Thoracic aorta (tissue), 2 donors: ENCODE data around the gene KDM5D. TPM values are rescaled to one million over a fixed set of nuclear protein-coding genes. Genes with fewer than 3 reads are reported as not detected.

Source experiments
- ATAC-seq: fragments of 150-250 bp; one replicate; pipeline ENCODE4 v1.8.0; 2017; ENCODE audit warnings: low read depth; ENCODE audit not compliant: insufficient number of reproducible peaks, low FRiP score
- DNase-seq: peaks from one replicate; pipeline ENCODE4 v3.0.0-alpha.2; 2020; ENCODE audit warnings: low spot score
- H3K27ac ChIP-seq, 2 donors: fragments of 200-600 bp; sonication (generic); 1 replicate in 1 of 2; 2 replicates in 1 of 2; pipeline ENCODE4 v1.5.1; 2016; ENCODE audit warnings: mild to moderate bottlenecking in 2 of 2, moderate library complexity in 2 of 2
- H3K27me3 ChIP-seq: fragments of 200-600 bp; sonication (generic); replicated peaks from 2 replicates; pipeline ENCODE4 v1.6.0; 2016; ENCODE audit warnings: mild to moderate bottlenecking; ENCODE audit not compliant: insufficient read depth
- H3K36me3 ChIP-seq: fragments of 200-600 bp; sonication (generic); one replicate; pipeline ENCODE4 v1.5.1; 2016
- H3K4me1 ChIP-seq, 2 donors: fragments of 200-600 bp; sonication (generic); 1 replicate in 1 of 2; 2 replicates in 1 of 2; pipeline versions ENCODE4 v1.5.1 to v1.6.0; 2016; ENCODE audit warnings: low read depth in 2 of 2, mild to moderate bottlenecking in 1 of 2; ENCODE audit not compliant: control insufficient read depth in 1 of 2
- H3K4me3 ChIP-seq: fragments of 200-600 bp; sonication (generic); 2 replicates; pipeline ENCODE4 v1.5.1; 2016; ENCODE audit warnings: mild to moderate bottlenecking
- H3K9me3 ChIP-seq: fragments of 200-600 bp; sonication (generic); 2 replicates; pipeline ENCODE4 v1.5.1; 2016
- total RNA-seq, 2 donors: library from RNA; depleted of rRNA; stranded (reverse); fragments of >200 nt; gene quantifications; one replicate each; pipeline versions ENCODE4 v1.1.0 to v1.2.3, GENCODE V29; 2016
- TF ChIP-seq, protein P1 (sequence below): fragments of 200-600 bp; sonication (generic); IDR thresholded peaks from one replicate; pipeline ENCODE4 v1.5.1; 2019; ENCODE audit warnings: antibody characterized with exemption

KDM5D gene
- total RNA-seq, 2 donors from 2014 or later, result 105 to 118 TPM

DNA sequence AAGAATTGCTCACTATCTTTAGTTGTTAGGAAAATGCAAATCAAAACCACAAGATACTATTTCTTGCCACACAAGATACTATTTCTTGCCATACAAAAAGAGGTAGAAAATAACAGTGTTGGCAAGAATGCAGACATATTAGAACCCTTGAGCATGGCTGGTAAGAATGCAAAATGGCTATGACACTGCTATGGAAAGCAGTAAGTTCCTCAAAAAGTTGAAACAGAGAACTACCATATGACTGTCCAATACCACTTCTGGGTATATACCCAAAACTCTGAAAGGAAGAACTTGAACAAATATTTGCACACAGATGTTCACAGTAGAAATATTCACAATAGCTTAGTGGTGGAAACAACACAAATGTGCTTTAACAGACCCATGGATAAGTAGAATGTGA is 26.6 kb downstream of the KDM5D start:
- peaks cover 25% of the 10 kb centered on the region for H3K36me3 ChIP-seq
- no peak overlapping the region for H3K4me3 ChIP-seq
- TF ChIP-seq, protein P1, sequence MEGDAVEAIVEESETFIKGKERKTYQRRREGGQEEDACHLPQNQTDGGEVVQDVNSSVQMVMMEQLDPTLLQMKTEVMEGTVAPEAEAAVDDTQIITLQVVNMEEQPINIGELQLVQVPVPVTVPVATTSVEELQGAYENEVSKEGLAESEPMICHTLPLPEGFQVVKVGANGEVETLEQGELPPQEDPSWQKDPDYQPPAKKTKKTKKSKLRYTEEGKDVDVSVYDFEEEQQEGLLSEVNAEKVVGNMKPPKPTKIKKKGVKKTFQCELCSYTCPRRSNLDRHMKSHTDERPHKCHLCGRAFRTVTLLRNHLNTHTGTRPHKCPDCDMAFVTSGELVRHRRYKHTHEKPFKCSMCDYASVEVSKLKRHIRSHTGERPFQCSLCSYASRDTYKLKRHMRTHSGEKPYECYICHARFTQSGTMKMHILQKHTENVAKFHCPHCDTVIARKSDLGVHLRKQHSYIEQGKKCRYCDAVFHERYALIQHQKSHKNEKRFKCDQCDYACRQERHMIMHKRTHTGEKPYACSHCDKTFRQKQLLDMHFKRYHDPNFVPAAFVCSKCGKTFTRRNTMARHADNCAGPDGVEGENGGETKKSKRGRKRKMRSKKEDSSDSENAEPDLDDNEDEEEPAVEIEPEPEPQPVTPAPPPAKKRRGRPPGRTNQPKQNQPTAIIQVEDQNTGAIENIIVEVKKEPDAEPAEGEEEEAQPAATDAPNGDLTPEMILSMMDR, result no peak
- DNase-seq (no peak), ATAC-seq (no peak)
- no peaks in the 10 kb centered on the region for H3K27me3 ChIP-seq
- no peaks in the 10 kb centered on the region for H3K9me3 ChIP-seq
- no peaks in the 10 kb centered on the region for H3K4me1 ChIP-seq
- no peak overlapping the region for H3K27ac ChIP-seq

DNA sequence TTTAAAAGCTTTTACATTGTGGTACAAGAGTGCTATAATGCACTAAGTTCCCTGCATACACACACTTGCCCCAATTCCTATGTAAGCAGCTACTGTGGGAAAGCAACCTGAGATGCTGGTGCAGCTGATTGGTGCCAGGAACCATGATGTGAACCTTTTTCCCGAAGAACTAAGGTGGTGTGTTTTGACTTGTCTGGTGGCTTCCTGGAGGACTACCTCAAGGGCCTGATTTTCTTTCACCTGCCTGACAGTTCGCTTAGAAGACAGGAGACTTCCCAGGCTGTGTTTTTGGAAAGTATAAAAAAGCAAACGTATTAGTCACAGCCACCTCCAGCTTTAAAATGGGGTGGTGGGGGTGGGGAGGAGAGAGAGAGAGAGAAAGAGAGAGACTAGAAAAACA is 27.4 kb downstream of the KDM5D start:
- TF ChIP-seq, protein P1, result no peak
- no peak overlapping the region for H3K27ac ChIP-seq
- no peaks in the 10 kb centered on the region for H3K9me3 ChIP-seq
- DNase-seq (no peak), ATAC-seq (no peak)
- no peaks in the 10 kb centered on the region for H3K27me3 ChIP-seq
- H3K4me1 ChIP-seq, result no peaks in the 10 kb centered on the region
- peaks cover 25% of the 10 kb centered on the region for H3K36me3 ChIP-seq
- no peak overlapping the region for H3K4me3 ChIP-seq

DNA sequence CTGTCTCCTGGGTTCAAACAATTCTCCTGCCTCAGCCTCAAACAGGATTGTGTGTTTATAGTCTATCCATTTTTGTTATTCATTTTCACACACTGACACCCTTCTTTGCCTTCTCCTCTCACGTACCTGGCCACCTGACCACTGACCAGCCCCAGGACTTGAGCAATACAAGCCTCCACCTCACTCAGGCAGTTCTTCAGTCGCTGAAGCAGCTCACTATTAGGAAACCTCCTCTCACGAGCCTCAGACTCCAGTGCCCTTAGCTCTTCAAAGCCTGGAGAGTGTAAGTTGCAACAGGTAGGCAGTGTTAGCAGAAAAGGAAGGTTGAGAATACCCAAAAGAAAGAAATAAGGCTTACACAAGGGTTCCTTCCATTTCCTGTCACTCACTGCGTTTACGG is 29.3 kb downstream of the KDM5D start:
- no peak for ATAC-seq
- Histone ChIP-seq H3K9me3 (no peaks in the 10 kb centered on the region), H3K27me3 (no peaks in the 10 kb centered on the region), H3K27ac (no peak overlapping the region), H3K4me3 (no peak overlapping the region), H3K36me3 (peaks cover 23% of the 10 kb centered on the region), H3K4me1 (no peaks in the 10 kb centered on the region)
- DNase-seq, result no peak
- TF ChIP-seq, protein P1, result no peak

DNA sequence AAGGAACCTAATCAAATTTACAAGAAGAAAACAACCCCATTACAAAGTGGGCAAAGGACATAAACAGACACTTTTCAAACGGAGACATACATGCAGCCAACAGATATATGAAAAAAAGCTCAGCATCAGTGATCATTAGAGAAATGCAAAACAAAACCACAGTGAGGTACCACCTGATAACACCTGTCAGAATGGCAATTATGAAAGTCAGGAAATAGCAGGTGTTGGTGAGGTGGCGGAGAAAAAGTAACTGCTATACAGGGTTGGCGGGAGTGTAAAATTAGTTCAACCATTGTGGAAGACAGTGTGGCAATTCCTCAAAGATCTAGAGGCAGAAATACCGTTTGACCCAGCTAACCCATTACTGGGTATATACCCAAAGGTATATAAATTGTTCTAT is 31.1 kb downstream of the KDM5D start:
- no peak overlapping the region for H3K4me3 ChIP-seq
- TF ChIP-seq, protein P1, result no peak
- H3K4me1 ChIP-seq, result no peaks in the 10 kb centered on the region
- H3K27me3 ChIP-seq, result no peaks in the 10 kb centered on the region
- H3K36me3 ChIP-seq, result peaks cover 31% of the 10 kb centered on the region
- H3K27ac ChIP-seq, result no peak overlapping the region
- no peaks in the 10 kb centered on the region for H3K9me3 ChIP-seq
- ATAC-seq, result no peak
- DNase-seq, result no peak

DNA sequence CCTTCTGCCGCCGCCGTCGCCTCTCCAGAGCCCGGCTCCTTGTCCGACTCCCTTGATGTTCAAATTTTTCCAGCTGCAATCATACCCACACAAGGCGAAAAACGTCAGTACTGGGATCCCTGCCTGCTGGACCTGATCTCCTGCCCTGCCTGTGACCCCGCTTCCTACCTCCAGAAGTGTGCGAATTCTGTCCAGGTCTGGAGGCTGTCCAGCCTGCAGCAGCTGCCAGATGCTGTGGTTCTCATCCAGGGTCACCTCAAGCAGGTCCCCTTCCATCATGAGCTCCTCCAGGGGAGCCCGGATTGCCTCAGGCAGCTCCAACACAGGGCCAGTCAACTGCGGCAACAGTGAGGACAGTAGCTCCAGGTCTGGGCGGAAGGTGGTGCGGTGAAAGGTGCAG is 38.3 kb downstream of the KDM5D start:
- no peak overlapping the region for H3K4me3 ChIP-seq
- TF ChIP-seq, protein P1, result no peak
- ATAC-seq (no peak), DNase-seq (no peak)
- H3K27ac ChIP-seq, result no peak overlapping the region
- H3K9me3 ChIP-seq, result no peaks in the 10 kb centered on the region
- no peaks in the 10 kb centered on the region for H3K27me3 ChIP-seq
- no peaks in the 10 kb centered on the region for H3K4me1 ChIP-seq
- H3K36me3 ChIP-seq, result peaks cover 33% of the 10 kb centered on the region
